ENCODE results near the gene NAMPT.

- TF ChIP-seq EZH2 (IDR thresholded peaks at IDR 0.05; ENCODE audit: borderline replicate concordance, low read length) (no peak), CTCF (IDR thresholded peaks at IDR 0.05; ENCODE audit: low read length) (no peak)
Observed at GRCh38 chr7:106216923-106217542, 67.8 kb downstream of the NAMPT start.
